Breast epithelium (tissue), 3 donors: ENCODE results near the gene GPR176.

Experiments used
- POLR2A ChIP-seq: fragments of 450-650 bp; IDR thresholded peaks from one replicate; pipeline ENCODE4 v1.6.1; 2016; ENCODE audit warnings: antibody characterized with exemption, mild to moderate bottlenecking, moderate library complexity
- POLR2AphosphoS5 ChIP-seq, 3 donors: sonication (generic); formaldehyde crosslinking; IDR thresholded peaks; one replicate each; pipeline ENCODE4 v1.6.1; 2017; ENCODE audit warnings: antibody characterized with exemption in 3 of 3
- TF ChIP-seq, protein P1 (sequence below), 3 donors: fragments of 450-650 bp; IDR thresholded peaks; one replicate each; pipeline ENCODE4 v1.5.1; 2016 to 2017; ENCODE audit warnings: antibody characterized with exemption in 3 of 3, mild to moderate bottlenecking in 3 of 3, moderate library complexity in 3 of 3

- TF ChIP-seq POLR2A (no peak), POLR2AphosphoS5 (IDR thresholded peaks at IDR 0.05) (no peak)
- TF ChIP-seq, protein P1, sequence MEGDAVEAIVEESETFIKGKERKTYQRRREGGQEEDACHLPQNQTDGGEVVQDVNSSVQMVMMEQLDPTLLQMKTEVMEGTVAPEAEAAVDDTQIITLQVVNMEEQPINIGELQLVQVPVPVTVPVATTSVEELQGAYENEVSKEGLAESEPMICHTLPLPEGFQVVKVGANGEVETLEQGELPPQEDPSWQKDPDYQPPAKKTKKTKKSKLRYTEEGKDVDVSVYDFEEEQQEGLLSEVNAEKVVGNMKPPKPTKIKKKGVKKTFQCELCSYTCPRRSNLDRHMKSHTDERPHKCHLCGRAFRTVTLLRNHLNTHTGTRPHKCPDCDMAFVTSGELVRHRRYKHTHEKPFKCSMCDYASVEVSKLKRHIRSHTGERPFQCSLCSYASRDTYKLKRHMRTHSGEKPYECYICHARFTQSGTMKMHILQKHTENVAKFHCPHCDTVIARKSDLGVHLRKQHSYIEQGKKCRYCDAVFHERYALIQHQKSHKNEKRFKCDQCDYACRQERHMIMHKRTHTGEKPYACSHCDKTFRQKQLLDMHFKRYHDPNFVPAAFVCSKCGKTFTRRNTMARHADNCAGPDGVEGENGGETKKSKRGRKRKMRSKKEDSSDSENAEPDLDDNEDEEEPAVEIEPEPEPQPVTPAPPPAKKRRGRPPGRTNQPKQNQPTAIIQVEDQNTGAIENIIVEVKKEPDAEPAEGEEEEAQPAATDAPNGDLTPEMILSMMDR (IDR thresholded peaks at IDR 0.05), result no peak
Measured at GRCh38 chr15:39868396-39868795, 51.7 kb downstream of the GPR176 start.
